GM18909 (cell line): ENCODE measurements around the gene SDS.

Experiments used
- ATAC-seq: cut with Tn5 transposase; IDR thresholded peaks from one replicate; pipeline ENCODE4 v1.9.1; 2021; ENCODE audit warnings: mild to moderate bottlenecking; ENCODE audit not compliant: unreplicated experiment, poor library complexity

SDS gene, protein sequence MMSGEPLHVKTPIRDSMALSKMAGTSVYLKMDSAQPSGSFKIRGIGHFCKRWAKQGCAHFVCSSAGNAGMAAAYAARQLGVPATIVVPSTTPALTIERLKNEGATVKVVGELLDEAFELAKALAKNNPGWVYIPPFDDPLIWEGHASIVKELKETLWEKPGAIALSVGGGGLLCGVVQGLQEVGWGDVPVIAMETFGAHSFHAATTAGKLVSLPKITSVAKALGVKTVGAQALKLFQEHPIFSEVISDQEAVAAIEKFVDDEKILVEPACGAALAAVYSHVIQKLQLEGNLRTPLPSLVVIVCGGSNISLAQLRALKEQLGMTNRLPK

DNA sequence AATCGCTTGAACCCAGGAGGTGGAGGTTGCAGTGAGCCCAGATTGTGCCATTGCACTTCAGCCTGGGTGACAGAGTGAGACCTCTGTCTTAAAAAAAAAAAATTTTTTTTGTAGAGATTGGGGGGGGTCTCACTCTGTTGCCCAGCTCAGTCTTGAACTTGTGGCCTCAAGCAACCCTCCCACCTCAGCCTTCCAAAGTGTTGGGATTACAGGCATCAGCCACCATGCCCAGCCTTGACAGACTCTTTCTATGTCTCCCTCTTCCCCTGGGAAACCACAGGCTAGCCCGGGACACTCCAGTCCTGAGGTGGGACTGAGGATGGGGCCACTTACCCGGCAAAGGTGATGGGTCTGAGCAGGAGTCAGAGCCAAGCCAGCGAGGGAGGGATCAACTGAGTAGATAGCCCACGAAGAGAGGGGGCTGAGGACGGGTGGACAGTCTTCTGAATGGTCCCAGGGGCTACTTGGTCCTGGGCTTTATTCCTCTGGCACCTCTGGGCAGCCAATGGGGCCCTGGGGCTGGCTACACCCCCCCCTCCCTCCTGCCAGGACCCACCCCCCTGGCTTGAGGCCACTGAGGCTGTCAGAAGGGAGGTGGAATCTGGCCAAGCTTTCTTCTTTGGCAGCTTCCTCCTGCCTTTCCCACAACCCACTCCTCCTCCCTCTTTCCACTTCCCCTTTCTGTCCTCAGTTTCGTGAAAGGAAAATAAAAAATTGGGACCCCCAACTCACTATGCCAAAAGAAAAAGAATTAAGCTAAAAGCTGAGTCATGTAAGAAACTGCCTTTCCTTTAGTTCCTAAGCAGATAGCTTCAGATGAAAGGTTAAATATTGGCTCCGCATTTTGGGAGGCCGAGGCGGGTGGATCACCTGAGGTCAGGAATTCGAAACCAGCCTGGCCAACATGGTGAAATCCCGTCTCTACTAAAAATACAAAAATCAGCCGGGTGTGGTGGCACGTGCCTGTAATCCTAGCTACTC lies at the start of gene SDS:
SDS (minus strand) TSS at position 453 of the 981 bp plus-strand sequence. CDS start 4,179 bp downstream, outside the sequence.
- ATAC-seq, result no peak

DNA sequence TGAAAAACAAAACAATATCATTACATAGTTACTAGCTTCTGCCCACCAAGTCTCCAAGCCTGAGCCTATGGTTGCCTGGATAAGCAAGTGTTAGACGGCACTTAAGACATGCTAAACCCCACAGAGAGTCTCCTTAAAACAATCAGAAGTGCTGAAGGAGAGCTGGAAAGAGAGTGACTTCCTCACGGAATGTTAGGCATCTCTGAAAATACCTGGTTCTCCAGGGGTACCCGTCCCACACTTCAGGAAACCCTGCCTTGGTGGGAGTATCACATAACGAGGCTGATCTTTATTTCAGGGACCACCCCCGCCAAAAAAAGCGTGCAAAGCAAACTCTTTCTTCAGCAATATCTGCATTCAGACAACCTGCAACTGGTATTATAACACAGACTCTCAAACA lies 49.6 kb upstream of the SDS start:
- no peak for ATAC-seq

DNA sequence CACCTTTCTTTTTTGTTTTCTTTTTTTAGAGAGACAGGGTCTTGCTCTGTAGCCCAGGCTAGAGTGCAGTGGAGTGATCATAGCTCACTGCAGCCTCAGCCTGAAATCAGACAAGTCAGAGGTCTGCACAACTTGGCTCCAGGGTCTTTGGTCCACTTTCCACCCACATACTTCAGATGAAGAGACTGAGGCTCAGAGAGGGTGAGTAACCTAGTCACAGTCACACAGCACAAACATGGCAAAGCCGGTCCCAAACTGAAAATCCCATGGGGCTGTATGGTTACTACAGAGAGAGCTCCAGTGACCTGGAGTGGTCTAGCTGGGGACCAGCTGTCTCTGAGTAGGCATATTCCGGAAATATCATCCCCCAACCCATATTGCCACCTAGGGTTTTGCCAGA lies 48.8 kb upstream of the SDS start:
- no peak for ATAC-seq

DNA sequence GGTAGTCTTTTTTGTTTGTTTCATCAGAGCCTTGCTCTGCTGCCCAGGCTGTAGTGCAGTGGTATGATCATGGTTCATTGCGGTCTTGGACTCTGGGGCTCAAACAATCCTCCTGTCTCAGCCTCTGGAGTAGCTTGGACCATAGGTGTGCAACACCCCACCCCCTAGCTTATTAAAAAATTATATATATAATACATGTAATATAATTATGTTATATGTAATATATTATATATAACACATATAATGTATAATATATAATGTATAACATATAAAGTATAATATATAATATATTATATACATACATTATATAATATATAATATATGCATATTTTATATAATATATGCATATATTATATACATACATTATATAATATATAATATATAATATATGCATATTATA lies 46.2 kb upstream of the SDS start:
- ATAC-seq, result no peak

DNA sequence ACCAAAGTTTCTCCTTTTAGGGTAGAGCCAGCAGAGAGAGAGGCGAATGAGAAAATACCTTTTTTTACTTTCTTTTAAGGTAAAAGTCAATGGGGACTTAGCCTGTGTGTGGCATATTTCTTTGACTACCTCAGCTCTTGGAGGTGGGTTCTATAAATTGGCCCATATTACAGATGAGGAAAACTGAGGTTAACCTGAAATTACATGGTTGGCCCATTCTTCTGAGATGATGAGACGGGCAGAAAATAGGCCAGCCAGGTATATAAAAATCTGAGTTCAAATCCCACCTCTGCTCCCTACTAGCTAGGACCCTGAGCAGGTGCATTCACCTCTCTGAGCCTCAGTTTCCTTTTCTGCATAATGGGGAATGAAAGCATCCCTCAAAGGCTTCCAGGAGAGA lies 45.6 kb upstream of the SDS start:
- ATAC-seq, result no peak

DNA sequence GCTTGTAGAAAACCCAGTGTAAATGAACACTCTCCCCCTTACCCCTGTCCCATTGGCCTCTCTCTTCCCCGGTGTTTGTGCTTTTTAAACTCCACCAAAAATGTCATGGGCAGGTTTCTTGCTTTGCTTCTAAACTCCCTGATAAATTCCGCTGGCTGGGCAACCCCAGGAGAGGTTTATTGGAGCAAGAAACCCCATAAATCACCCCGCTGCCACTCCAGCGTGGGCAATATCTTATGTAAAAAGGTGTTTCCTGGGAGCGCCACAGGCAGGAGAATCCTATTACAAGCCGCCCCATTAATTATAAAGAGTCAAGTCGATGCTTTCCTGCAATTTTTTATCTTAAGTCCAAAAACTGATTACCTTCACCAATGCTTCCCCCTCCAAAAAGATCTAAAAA lies 45.2 kb upstream of the SDS start:
- ATAC-seq, result no peak

DNA sequence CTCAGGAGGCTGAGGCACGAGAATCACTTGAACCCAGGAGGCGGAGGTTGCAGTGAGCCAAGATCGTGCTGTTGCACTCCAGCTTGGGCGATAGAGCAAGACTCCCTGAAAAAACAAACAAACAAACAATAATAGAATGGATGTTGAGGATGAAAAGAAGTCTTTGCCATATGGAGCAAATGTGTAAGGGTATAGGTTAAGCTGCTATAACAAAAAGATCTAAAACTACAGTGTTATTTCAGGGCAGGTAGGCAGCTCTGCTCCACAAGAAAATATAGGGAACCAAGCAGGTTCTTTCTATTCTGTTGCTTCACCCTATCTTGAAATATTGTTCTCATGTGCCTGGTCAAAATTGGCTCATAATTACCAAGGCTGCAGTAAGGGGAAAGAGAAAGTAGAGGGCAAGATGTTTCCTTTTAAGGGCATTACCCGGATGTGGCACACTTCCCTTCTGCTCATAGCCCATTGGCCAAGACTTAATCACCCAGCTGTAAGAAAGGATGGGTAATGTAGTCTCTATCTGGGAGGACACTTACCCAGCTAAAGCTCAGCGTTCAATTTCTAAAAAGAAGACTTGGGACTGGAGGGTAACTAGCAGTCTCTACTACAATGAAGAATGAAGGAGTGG lies 42.0 kb upstream of the SDS start:
- ATAC-seq, result no peak

DNA sequence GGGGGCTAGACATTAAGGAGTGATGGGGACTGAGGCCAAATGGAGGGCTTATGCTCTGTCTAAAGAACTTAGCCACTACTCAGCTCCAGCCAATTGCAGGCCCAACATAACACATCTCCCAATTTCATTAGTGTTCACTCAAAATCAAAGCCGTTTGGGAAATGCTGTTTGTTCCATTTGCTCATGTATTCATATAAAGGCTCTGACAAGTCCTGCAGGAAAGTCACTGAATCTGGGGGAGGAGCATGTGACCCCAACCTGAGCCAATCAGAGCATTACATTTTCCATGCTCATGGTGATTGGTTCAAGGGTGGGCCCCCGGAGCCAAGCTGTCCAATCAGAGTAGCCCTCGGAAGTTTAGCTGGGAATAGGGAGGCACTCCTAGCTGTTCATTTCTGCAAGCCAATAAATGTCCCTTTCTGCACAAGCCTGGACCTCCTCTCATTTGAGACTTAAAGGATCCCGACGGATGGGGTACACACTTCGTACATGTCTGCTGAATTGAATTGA lies 39.4 kb upstream of the SDS start:
- ATAC-seq, result no peak

DNA sequence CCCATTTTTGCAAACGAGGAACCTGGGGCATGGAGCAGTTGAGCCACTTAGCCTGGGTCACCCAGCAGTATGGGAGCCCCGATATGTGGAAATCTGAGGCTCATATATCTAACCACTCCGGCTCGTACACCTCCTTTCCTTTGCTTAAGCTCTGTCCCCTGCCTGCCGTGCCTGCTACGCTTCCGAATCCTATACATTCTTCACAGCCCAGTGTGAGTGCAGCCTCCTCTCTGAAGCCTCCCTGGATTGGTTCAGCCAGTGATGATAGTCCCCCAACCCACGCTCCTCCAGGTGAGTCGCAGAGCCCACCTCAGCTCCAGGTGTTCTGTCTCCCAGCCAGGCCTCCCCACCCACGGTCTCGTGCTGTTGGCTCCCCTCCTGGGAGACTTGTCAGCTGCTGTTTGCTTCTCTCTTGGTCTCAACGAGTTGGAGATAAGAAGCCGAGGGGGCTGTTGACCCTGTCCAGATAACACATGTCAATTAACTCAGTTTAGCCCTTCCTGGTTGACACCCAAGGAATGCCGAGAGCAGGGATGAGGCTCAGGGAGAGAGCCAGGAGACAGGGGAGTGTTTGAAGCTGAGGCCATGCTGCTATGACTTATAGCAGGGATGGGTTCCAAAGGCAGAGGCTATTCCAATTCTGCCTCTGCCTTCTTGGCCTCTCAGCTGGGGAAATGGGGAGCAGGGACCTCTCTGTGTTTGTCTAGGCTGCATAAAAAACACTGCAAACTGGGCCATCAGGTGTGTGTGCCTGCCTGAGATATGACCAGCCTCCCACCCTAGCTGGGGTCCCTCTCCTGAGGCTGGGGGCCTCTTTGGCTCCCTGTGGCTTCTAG lies 37.5 kb upstream of the SDS start:
- ATAC-seq, result no peak

DNA sequence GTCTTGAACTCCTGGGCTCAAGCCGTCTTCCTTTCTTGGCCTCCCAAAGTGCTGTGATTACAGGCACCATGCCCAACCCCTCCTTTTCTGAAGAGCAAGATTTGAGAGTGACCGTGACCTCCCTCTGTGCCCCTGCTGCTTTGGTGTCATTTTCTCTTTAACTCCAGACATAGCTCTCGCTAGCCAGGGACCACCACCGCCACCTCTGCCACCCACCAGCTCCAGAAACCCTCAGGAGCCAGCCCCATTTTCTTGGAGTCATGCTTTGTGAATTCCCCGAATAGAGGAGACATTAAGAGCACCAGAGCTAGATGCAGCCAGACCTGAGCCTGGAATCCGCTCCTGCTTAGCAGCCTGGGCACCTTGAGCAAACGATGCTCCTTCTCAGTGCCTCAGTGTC lies 36.6 kb upstream of the SDS start:
- no peak for ATAC-seq

DNA sequence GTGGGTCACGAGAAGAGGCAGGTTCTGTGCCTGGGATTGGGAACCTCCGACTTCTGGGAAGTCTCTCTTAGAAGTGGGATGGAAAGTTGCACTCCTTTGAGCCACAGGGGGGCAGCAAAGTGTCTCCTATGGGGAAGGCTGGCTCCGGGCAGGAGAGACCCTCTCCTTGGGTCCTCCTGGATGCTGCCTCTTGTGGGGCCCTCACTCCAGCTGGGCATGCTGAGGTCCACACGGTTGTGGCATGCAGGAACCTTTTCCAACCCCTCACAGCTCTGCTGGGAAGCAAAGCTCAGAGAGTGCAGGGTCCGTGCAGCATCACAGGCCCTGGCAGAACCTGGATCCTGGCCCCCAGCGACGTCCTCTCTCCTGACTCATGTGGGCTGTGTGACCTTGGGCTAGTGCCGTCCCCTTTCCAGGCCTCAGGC lies 35.9 kb upstream of the SDS start:
- no peak for ATAC-seq

DNA sequence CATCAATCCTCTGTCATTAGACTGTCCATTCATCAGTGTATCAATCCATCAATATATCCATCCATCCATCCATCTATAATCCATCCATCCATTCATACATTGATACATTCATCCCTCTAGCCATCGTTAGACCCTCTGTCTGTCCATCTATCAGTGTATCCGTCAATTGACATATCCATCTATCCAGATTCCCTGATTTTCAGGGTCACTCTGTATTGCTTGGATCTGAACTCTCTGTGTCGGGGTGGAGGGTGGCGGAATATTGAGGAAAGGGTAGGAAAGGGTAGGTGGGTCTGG lies 35.6 kb upstream of the SDS start:
- ATAC-seq, result no peak

DNA sequence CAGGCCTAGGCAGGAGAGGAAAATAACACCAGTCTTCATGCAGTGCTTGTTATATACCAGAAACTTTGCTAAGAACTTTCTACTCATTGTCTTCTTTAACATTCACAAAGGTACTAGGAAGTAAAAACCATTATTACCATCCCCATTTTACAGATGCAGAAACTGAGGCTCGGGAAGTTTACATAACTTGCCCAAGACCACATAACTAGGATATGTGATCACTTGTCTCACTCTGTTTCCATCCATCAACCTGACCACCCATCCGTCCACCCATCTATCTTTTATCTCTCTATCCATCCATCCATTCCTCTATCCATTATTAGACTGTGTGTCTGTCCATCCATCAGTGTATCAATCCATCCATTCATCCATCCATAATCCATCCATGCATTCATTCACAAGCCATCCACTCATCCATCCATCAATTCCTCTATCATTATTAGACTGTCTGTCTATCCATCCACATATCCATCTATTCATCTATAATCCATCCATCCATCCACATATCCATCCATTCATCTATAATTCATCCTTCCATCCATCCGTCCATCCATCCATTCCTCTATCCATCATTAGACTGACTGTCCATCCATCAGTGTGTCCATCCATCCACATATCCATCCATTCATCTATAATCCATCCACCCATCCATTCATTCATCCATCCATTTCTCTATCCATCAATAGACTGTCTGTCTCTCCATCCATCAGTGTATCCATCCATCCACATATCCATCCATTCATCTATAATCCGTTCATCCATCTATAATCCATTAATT lies 35.0 kb upstream of the SDS start:
- no peak for ATAC-seq

DNA sequence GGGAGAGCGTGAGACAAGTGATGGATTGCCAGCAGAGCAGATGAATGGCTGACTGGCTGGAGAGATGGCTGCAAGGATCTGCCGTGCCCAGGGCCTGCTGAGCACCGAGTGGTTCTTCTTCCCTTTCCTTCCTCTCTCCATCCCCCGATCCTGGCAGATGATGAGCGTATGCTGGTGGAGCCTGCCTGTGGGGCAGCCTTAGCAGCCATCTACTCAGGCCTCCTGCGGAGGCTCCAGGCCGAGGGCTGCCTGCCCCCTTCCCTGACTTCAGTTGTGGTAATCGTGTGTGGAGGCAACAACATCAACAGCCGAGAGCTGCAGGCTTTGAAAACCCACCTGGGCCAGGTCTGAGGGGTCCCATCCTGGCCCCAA lies 34.0 kb upstream of the SDS start:
- no peak for ATAC-seq

DNA sequence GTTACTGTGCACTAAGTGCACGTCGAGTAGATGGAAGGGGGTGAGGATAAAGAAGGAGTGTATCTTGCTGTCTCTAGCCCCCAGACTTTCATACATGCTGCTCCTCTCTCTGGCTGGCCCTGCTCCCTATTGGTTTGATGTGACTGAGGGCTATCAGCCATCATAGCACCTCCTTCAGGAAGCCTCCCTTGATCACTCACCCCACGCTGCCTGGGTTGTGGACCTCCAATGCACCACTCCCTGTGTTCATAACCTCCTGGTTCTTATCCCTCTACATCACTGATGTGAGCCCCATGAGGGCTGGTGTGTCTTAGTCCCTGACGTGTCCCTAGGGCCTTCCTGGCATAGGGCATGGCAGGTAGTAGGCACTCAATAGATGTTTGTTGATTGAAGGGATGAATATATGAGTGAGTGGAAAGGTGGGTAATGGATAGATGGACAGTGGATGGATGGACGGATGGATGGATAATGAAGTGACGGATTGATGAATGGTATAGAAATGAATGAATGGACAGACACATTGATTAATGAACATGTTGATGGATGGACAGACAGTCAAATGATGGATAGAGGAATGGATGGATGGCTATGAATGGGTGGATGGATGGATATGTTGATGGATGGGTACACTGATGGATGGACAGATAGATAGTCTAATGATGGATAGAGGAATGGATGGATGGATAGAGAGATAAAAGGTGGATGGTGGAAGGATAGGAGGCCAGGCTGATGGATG lies 33.5 kb upstream of the SDS start:
- no peak for ATAC-seq

DNA sequence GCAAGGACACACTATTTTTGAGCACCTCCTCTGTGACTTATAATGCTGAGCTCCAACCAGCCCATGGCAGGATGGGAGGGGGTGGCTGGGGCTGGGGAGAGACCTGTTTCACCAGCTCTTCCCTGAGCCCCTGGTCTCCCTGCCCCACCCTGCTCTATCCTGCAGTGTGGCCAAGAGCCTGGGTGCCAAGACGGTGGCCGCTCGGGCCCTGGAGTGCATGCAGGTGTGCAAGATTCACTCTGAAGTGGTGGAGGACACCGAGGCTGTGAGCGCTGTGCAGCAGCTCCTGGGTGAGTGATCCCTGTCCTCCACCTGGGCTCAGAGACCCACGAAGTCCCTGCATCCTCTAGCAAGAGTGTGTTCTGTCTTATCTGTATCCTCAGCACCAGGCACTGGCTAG lies 32.9 kb upstream of the SDS start:
- ATAC-seq, result no peak

DNA sequence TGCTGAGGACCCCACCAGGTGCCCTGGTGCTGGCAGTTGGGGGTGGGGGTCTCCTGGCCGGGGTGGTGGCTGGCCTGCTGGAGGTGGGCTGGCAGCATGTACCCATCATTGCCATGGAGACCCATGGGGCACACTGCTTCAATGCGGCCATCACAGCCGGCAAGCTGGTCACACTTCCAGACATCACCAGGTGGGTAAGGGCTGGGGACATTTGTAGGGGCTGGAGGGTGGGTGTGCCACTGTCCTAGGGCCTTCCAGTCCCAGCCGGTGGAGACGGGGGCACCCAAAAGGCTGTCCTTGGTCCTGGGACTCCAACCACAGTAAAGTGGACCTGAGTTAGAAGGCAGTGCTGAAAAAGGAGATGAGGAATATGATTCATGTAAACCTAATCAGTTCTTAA lies 31.7 kb upstream of the SDS start:
- ATAC-seq, result no peak

DNA sequence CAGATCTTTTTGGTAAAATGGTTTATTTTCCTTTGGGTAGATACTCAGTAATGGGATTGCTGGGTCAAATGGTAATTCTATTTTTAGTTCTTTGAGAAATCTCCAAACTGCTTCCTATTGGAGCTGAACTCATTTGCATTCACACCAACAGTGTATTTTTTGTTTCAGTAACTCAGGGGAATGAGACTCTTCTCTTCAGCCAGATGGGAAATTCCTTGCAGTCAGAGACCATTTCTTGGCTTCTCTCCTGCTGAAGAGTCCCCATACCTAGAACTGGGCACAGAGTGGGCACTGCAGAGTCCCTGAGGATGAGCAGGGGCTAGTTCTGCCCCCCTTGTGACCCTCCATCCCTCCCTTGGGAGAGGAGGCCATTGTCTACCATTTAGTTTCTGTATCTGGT lies 29.3 kb upstream of the SDS start:
- no peak for ATAC-seq

DNA sequence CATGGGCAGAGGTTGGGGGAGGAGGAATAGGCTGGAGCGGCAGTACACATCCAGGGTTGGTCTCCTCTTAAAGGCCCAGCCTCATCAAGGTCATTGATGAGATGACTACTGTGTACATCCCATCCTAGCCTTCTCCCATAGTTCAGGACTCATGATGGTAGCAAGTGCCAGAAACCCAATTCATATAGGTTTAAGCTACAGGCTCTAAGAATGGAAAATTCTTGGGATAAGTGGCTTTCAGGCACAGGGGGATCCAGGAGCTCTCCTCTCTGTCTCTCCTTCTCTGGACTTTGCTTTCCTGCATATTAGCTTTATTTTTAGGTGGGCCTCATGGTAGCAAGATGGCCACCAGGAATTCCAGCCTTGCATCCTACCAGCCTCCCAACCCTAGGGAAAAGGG lies 24.8 kb upstream of the SDS start:
- no peak for ATAC-seq
